Ramos (cell line): ENCODE results near the gene PRXL2B.

Source experiments
- in situ Hi-C: fragments of 300-500 bp; cut with MboI; formaldehyde crosslinking; loops from one replicate; pipeline ENCODE4 v1.14.3; 2022; ENCODE audit warnings: low sequenced_read_pairs; ENCODE audit not compliant: unreplicated experiment

Gene PRXL2B

DNA sequence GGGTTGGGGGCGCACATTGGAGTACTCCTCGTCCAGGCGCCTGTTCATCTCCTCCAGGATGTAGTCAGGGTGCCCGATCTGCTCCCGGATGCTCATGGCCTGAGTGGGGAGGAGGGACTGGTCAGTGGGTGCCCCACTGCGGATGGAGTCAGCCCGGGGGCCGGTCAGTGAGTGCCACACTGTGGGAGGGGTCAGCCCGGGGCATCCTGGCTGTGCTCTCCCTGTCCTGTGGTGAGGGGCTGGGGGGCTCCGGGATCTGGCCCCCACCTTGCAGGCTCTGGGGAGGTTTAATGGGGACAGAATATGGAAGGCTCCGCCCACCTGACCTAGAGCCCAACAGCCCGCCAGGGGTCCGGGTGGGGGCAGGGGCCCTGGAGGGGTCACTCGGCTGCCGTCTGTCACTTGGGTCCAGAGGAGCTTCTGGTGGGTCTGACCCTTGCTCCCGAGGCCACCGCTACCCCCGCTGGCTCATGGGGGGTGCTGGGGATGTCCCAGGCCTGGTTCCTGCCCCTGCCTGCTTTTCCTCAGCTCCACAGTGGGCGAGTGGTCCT lies 8.8 kb downstream of the PRXL2B start:
- in situ Hi-C loops: no loop called here

DNA sequence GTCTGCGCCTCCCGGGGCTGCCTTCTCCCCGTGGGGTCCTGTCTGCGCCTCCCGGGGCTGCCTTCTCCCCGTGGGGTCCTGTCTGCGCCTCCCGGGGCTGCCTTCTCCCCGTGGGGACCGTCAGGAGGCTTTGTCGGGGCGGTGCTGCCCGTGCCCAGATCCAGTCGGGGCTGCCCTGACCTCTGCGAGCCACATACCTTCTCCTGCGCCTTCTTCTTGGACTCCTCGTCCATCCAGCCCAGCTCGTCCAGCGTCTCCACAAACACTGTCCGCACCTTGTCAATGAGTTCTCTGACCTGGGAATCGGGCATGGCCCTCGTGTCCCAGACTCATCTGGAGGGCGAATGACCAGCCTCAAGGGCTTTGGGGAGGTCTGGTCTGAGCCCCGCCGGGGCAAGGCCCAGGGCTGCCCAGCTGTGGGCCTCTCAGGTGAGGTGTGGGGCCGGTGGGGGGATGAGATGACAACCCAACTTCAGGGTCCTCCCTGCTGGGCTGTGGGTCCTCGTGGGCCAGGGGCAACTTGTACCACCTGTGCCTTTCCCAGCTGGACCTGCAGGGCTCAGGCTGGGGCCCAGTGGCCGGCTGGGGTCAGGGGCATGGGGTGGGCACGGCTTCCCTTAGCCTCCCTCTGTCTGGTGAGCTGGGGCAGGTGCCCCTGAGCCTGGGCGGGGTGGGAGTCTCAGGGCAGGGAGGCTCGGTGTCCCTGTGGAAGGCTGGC lies 9.4 kb downstream of the PRXL2B start:
- in situ Hi-C loops: no loop called here

DNA sequence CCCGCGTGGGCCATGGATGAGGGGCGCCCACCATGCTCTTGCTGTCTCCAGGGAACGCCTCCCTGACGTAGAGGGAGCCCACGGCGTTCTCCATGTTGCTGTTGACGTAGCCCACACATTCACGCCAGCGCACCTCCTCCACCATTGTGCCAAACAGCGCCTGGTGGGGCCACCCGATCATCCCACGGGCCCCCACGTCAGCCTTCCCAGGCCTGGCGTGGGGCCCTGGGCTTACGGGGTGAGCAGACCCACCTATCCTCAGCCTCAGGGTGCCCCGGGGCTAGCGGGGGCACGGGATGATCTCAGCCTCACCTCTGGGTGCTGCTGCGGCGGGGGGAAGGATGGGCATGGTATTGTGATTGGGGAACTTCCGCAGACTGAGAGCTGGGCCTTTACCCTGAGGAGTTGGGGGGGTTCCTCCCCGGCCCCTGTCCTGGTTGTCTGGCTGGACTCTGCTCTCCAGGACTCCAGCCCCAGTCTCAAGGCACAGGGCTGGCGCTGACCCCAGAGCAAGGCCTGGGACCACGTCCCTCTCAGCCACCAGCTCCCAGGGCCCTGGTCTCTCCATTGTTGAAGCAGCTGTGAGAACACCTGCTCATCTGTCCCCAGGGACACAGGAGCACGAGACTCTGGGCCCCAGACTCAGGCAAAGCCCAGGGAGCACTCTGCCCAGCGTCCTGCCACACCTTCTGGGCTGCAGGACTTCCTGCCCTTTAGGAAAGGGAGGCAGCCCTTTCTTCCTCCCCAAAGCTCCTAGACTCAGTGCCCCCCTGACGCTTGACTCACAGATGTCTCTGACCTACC lies 10.2 kb downstream of the PRXL2B start:
- in situ Hi-C loops: no loop called here

DNA sequence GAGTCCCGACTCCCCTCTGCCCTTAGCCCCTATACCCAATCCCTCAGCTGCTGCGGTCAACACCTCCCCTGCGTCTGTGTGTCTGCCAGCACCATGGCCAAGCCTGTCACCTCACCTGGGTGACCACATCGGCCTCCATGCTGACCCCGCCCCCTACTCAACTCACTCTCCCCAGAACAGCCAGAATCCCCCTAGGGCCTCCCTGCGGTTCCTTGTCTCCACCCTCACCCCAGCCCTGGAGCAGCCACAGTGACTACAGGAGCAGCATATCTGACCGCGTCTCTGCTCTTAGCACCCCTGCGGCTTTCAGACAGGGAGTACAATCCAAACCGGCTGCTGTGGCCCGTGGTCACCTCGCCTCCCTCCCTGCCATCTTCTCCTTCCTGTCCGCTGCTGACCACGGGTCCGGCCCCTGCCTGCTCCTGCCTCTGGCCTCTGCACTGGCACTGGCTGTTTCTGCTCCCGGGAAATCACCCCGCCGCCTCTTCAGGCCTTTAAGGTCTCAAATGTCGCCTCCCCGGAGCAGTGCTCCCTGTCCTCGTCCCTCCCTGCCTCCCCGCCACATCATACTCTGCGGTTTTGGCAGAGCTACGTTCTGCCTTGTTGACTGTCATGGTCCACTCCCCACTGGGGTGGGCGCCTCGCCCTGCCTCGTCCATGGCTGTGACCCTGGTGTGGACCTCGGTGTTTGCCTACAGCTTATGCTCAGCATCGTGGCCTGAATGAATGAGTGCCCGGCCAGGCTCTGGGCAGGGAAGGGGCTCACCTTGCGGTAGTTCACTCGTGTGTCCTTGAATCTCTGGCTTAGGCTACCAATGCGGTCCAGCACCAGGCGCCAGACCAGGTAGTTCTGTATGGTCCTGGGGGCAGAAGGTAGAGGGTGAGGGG lies 11.1 kb downstream of the PRXL2B start:
- in situ Hi-C loops: no loop called here

DNA sequence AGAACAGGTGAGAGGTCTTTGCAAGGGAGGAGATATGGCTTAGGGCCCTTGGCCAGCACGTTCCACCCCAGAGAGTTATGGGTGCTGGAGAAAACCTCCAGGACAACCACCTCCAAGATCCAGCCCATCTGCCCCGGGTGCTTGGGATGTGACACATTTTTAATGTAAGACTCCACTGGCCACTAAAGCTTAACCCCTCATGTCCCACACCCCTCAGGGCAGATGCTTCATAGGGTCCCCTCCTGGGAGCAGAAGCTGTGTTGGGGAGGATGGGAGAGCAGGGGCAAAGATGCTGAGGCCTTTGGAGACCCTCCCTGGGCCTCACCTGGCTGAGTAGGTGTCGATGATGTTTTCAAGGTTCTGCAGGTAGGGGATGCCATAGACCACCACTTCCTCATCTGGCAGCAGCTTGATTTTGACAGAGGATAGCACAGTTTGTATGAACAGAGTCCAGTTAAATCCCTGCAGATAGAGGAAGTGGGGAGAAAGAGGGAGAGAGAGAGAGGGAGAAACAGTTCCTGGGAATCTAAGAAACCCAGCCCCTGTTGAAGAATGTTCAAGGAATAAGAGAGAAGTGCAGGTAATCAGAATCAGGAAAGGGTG lies 11.9 kb downstream of the PRXL2B start:
- in situ Hi-C loops: no loop called here

DNA sequence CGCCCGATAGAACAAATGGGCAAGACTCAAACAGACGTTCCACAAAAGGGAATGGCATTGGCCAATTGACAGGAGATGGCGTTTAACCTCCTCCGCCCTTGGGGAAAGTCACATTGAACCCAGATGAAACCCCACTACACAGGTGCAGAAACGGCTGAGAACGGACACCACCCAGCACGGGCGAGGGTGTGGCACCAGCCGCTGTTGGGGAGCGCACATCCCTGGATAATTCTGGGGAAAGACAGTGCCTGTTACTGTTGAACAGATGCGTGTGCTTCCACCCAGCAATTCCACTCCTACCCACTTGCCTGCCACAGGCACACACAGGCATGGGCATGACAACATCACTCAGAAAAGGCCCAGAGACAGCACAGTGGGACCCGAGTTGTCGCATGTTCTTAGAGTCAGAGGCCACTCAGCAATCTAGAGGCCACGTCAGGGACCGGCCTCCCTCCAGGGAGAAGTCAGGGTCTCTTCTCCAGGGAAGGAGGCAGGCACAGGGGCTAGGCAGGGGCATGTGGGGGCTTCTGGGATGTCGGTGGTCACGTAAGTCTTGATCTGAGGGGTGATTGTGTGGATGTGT lies 15.2 kb downstream of the PRXL2B start:
- in situ Hi-C loops: no loop called here

DNA sequence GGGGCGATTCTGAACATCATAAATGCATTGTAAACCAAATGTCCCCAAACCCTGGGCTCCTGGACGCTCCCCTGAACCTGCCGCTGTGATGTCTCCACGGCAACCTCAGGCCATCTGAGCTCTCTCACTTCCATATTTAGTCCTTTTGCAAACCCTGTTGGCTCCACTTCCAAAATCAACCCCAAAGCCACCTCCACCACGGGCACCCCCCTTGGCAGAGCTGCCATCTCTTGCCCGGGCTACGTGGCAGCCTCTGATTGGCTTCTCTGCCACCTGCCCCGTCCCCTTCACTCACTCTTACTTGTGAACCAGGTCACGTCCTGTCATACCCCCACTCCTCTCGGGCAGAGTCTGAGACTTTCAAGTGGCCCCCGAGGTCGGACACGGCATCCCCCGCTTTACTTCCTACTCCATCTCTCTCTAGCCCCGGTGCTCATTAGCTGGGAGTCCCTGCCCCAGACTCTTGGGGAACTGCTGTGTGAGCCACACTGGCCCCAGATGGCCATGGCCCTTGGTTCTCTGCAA lies 15.8 kb downstream of the PRXL2B start:
- in situ Hi-C loops: no loop called here

DNA sequence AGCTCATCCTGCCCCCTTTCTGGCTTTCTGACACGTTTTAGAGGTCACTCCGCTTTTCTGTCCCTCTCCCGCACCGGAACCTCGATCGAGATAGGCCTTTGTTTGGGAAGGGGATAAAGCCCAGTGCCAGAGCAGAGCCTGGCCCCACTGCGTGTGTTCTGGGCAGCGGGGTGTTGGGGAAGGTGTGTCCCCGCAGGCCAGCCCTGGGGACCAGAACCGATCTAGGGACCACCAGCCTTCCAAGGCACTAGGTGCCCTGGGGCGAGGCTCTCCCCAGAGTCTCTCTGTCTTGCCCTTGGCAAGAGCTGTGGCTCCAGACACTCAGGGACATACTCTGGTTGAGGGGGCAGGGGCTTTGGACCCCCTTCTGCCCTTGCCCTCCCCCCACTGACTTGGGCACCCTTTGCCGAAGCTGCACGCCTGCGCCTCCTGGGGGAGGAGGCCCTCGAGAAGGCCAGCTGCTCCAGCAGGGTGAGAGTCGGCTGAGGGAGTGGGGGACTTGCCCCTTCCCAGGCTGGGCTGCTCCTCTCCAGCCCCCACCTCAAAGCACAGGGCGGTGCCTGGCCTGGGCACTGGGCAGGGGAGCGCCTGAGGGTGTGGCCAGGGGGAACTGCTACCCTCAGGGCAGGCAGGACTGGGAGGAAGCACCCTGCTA lies 16.4 kb downstream of the PRXL2B start:
- in situ Hi-C loops: no loop called here

DNA sequence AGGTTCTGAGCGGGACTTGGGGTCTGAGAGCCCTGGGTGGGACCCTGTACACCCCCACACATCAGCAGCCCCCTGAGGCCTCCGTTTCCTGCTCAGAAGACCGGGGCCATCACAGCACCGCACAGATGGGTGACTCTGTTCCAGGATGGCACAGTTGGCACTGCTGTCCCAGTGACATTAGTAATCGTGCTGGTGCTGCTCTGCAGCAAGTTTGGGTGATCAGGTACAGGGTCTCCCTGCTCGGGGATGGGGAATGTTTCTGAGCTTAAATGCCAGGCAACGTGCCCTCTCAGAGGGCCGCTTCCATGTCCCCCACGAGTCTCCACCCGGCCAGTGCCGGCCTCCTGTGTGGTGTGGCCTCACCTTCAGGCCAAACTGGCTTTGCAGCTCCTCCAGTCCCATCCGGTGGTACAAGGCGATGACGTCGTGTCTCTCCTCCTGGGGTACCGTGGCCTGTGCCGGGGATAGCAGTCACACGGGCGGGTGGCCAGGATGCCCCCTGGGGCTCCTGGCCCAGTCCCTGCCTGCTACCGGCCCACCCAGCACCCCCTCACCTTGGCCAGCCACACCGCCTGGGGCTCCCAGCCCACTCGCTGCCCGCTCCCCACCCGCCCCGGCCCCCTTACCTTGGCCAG lies 17.1 kb downstream of the PRXL2B start:
- in situ Hi-C loops: no loop called here

DNA sequence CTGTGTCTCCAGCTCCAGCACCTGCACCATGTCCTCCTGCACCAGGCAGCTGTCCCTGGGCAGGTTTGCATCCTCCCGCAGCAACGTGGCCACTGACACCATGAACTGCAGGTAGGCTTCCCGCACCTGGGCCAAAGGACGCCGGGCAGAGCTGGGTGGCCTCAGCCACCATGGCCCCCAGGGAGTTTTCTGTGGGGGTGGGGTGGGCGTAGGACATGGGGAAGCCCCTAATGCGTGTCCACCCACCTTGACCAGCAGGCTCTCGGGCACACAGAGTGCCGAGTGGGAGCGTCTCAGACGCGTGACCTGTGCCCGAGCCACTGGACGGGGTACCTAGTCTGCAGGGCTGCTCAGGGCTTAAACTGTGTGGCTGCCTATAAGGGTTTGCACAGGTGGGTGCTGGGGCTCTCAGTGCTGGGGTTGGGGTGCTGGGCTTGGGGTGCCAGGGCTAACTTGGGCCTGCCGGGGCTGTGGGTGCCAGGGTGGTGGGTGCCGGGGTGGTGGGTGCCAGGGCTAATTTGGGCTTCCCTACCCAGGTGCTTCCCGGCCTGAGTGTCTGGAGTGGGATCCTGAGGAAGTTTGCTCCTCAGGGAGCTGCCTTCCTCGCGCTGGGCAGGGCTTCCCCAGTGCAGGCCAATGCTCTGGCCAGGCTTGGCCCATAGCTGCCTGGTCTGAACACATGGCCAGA lies 17.7 kb downstream of the PRXL2B start:
- in situ Hi-C loops: no loop called here

DNA sequence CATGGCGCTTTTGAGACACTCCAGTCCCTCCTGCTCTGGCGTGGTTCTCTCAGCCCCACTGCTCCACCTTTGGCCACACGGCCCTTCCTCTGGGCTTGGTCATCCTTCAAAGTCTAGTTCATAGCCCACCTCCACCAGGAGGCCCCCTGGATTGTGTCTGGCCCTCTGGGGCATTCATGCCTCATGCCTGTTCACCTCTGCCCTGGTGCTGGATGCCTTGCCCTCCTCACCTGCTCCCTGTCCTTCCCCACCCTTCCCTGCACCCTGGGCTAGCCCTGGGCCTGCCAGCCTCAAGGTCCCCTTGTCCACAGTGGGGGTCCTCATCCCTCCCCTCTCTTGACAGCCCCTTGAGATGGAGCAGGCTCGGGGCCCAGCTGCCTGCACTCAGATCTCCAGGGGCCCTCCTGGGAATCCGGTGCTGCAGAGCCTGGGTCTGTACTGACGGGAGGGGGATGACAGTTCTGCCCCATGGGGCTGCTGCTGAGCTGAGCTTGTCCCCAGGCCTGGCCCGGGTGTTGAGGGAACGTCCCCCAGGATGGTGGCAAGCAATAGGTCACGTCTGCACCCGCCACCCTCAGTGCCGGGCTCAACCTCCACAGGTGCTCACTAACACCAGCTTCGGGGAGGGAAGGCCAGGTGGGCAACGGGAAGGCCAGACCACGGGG lies 18.4 kb downstream of the PRXL2B start:
- in situ Hi-C loops: no loop called here

DNA sequence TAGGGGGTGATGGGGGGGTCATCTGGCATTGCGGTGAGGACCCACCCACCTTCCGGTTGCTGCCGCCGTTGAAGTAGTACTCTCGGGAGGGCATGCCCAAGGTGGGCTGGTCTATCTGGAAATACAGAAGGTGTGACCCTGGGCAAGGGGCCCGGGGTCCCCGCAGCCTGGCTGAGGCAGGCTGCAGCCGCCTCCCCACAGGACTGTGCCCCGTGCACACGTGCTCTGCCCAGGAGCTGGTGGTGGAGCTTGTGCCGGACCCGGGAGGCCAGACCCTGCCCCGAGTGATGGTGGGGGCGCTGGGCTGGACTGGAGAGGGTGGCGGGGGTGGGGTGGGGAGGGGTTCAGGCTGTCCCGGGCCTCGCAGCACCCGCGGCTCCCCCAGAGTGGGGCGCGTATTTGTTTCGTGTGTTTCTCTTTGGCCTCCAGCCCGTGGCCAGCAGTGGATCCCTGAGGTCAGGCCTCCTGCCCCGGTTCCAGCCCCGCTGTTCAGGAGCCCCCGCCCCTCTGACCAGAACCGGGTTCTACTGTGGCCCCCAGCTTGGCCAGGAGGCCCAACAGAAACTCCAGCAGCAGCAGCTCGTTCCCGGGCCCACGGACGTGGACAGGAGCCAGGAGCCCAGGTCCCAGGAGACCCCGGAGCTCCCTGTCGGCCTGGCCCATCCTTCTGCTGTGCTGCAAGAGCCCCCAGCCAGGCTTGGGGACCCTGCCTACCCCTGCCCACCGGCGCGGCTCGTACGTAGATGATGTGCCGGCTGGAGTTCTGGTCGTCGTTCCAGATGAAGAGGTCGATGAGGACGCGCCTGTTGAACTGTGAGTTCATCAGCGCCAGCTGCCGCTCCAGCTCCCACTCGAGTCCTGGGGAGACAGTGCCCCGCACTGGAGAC lies 19.2 kb downstream of the PRXL2B start:
- in situ Hi-C loops: no loop called here

DNA sequence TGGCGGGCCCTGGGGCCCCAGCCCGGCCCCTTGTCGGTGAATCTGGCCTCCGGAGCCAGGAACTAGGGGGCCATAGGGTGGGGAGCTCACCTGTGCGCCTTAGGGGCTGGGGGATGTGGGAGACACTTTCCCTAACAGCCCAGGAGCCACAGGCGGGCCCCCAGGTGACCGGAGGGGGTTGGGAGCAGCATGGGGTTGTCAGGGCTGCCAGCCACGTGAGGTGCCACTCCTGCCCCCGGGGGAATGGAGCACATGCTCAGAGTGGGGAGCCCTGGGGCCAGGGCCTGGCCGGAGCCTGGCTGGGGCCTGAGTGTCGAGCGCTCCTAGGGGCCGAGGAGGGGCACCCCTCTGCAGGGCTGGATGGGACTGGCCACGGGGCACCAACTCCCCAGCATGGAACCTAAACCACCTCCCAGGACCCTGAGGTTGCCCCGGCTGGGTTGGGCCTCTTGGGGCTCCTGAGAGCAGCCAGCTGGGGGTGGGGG lies 19.9 kb downstream of the PRXL2B start:
- in situ Hi-C loops: no loop called here

DNA sequence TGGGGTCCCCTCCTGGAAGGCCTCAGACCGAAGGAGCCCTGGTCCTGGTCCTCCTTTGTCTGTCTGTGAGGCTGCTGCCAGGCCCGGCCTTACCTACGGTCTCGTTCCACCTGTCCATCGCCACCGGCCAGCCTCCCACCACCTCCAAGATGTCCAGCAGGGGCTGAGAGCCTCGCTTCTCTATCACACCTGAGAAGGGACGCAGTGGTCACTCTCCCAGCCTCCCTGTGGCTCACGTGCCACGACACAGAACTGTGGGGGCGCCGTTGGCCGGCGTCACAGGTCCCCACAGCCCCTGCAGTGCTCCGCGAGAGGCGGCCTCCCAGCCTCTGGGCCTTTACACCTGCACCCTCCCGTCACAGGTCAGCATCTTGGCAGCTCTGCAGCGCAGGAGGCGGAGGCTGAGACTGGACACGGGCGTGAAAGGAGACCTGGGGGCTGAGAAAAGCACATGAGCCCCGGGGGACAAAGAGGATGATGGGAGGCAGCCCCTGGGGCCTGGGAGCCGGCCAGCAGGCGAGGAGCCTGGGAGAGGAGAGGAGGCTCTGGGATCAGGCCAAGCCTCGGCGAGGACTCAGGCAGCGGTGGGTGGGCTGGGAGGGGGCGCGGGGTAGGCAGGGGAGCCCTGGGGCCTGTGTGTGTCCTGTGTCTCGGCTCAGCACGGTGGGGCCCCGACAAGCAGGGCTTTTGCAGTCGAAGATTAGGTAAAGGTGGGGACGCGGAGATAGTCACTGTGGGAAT lies 20.5 kb downstream of the PRXL2B start:
- in situ Hi-C loops: no loop called here

DNA sequence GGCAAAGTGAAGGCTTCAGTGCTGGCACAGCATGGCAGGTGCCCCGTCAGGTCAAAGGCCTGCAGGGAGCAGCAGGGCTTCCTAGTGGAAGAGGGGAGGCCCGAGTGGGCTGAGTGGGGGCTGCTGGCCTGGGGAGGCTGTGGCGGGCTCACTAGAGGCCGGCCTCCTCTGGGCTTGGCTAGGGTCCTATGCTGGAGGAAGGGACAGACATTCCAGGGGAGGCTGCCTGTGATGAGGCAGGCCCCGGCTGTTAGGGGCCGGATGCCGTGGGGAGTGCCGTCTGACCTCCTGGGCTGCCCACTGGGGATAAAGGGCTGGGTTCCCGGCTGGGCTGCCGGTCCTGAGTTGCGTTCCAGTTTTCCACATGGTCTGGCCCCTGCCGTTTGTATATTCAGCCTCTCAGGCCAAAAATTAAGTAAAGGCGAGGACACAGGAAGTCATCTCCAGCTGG lies 21.1 kb downstream of the PRXL2B start:
- in situ Hi-C loops: no loop called here
